SKM-1 treated with dmso at 0.1 percent for 144 hours (cell line): ENCODE data around the gene LDB2.

Source experiments
- DNase-seq: peaks from one replicate; lab custom pipeline; 2025; ENCODE audit not compliant: unreplicated experiment; lab: John Stamatoyannopoulos, UW

The LDB2 gene

DNA sequence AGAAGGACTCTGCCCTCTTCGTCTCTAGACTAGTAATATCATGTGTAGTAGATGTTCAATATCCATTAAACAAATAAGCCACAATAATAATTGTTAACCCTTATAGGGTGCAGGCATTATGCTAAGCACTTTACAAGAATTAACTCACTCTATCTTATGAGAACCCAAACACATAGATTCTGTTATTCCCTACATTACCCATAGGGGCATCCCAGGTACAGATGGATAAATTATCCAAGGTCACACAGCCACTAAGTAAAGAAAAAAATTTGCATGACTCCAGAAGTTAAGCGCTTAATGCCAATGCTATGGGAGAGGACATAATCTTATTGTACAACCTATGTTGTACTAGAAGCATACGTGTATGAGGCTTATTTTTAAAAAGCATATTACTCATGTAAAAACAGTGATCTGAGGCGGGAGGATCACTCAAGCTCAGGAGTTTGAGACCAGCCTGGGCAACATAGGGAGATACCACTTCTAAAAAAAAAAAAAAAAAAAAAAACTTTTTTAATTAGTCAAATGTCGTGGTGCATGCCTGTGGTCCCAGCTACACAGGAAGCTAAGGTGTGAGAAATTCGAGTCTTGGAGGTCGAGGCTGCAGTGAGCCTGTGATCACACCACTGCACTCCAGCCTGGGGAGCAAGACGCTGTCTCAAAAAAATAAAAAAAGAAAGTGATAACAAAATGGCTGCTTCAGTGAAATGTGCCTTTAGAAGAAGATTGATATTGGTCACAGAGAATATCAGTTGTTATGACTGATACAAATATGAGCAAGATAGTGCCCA lies 13.6 kb downstream of the LDB2 start:
- no peak for DNase-seq

DNA sequence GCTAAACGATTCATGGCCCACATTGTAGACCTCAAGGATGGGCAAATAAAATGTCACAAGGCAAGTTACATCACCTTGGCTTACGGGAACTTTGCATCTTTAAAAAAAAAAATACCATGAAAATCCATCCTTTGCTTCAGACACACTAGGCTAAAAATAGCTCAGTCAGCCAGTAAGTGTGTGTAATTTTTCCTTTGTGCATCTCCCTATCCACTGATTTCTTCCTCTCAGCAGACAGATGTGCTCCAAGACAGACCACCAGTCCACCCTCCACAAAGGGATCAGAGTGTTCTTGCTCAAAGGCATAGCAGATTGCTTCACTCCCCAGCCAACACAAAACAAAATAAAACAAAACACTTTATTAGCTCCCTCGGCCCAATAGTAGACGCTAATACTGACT lies 14.6 kb downstream of the LDB2 start:
- no peak for DNase-seq

DNA sequence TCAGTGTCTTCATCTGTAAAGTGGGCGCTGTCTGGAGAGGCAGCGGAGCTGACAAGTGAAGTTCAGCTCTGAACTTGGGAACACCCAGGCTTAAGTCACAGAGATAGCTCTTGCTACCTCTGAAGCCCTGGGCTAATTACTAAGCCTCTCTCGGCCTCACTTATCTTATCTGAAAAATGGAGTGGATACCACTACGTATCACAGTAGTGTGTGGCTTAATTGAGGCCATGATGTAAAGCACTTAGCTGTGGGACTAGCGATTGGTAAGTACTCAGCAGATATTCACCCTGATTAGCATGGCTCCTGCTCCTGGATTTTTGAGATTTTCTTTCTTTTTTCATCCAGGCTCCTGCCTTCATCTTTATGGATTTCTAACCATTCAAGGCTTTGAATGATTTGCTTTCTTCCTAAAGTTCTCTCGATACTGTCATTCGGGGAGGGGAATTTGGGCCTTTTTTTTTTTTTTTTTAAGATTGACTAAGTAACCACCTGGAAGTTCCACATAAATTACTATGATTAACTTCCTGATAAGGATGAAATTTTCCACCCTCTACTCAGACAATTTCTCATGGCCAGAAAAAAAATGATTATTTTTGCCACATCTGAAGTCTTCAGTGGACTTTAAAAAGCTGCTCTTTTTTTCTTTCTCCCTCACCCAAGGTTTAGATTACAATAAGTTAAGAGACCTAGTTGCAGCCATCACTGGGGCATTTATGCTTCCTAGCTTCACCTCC lies 17.1 kb downstream of the LDB2 start:
- no peak for DNase-seq

DNA sequence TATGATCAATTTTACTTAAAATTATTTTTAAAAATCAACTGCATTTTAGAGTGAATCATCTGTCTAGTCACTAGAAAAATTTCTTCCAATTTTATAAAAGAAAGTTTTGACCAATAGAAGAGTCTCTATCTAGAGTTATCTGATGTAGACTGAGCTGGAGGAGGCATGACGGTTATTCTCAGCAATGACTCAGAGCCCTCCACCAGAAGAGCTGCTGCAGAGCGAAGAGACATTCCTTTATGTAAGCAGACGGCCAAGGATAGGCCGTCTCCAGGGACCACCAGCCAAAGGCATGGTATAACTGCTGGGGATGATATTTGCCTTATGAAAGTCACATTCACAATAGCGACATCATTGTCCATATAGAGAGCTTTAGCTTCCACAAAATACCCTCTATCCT lies 23.0 kb downstream of the LDB2 start:
- DNase-seq, result no peak

DNA sequence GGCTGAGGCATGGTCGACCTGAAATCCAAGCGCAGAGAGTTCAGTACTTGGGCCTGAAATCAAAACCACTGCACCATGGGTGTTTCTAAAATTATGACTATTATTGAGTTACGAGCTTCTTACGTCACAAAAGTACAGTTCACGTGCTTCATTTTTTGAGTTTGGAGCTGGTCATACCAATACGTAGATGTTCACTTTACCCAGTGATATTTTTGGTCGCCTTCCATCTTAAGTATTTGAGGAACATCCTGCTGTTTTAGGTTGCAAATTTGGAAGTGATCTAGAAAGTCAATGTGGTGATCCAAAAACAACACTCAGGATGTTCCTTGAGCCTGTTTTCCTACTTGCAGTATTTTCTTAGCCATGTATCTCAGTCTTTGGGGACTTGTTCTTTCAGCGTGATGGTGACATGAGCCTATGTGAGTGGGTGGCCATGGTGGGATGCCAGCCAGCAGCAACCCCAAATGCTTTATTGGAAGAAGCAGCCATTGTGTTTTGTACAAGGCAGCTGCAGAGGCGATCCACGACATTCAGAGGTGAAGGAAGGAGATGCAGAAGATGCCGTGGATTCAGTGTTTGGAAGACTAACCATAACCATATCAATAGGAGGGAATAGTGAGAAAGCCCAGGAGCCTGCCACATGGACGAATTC lies 28.7 kb downstream of the LDB2 start:
- DNase-seq, result no peak

DNA sequence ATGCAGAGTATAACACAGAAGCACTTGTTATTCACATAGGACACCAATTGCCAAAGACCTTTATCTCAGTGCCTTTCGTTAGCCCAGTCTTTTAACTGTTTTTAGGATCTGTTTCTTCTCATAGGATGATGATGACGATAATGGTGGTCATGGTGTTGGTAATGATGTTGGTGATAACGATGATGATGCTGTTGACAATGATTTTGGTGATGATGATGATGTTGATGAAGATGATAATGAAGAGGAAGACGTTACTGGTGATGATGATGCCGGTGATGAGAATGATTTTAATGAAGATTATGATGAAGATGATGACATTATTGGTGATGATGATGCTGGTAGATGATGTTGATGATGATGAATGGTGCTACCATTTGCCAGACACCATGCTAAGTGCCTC lies 29.8 kb downstream of the LDB2 start:
- no peak for DNase-seq

DNA sequence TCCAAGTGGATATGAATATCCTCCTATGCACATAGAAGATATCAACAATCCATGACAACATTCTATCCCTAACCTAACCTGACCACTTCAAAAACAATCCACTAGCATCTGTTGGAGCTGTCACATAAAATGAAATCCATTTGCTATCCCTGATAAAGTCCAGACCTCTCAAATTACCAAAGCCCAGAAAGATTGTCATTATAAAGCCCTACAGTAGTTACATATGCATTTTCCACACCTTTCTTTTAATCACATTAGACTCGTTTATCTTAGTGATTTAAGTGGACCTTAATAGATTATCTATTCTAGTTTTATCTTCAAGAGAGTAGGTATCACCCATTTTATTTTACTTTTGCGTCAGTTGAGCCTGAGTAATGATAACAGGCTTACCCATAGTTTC lies 30.6 kb downstream of the LDB2 start:
- no peak for DNase-seq

DNA sequence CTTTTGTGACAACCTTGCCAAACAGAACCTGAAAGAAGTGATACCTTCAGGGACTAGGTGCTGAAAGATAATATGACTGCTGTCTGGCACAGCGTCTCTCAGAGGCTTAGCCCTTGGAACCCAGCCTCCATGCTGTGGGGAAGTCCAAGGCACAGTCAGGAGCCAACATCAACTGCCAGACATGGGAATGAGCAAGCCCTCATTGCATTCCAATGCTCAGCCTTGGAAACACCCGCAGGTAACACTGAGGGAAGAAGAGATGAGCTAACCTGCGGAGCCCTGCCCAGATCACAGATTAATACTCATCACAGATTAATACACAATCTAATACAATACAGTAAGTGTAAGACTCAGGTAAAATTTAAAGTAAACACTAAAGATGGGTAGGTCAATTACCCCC lies 31.5 kb downstream of the LDB2 start:
- no peak for DNase-seq

DNA sequence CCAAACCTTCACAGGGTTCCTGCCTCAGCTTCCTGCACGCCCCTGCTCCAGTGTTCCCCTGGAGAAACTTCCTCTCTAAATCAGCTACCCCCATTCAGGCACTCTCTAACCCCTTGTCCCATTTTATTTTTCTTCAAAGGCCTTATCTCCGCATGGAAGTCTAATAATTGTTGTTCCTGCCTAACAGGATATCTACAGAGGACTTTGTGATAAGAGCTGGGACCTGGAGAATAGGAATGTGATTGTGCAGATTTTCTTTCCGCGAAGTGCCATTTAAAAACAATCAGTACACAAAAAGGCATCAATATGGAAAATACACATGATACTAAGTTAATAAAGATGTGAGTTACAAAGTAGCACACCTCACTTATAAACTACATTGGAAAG lies 32.6 kb downstream of the LDB2 start:
- no peak for DNase-seq

DNA sequence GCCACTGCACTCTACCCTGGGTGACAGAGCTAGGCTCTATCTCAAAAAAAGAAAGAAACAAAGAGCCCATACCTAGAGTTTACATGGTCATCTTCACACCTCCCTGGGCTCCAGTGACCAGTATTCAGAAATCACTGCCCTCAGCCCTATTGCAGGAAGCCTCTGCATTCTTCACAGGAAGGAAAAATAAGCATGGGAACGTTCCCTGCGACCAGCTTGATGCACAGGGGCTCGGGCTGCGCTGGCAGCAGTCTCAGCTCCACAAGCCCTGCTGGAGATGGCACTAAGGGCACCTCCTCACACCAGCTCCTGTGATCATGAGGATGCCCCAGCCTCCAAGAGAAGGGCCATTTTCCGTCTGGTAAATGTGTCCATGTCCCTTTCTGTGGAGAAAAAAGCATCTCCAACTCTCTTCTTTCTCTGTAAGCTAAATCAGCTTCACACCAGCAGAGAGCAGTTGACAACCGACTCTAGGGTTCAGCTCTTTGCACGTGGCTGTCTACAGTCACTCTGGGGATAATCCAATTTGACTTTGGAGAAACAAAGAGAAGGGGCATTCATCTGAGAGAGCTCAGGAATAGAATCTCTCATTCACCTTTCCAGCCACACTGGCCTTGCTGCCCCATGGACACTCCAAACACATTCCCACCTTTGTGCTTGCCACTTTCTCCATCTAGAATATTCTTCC lies 33.1 kb downstream of the LDB2 start:
- no peak for DNase-seq

DNA sequence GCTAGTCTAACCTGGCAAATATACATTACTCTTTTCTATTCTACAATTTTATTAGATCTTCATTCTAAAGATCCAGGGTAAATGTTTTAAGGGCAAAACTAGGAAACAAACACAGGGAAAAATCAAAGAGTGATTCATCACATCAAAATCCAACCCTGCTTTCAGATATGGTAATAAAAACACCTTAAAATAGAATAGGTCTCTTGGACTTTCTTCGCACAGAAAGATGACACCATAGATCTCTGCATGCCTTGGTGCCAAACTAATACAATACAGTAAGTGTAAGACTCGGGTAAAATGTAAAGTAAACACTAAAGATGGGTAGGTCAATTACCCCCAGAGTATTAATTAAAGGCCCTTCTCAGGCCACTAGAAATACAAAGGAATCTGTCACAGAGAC lies 34.2 kb downstream of the LDB2 start:
- DNase-seq, result no peak

DNA sequence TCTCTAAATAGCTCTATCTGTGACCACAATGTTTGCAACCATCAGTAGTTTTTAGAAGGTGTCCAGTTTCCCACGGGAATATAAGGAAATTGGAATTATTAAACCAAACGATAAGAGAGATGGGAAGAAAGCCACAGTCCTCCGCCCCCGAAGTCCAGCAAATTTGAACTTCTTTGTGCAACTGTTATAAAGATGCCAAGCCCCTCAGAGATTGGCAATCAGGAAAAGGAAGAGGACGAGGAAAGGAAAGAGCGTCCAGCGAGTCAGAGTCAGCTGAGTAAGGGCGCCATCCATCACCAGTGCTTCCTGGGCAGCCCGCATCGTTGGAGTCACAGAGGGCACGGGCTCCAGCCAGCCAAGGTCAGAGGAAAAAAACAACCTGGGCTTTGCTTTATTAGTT lies 35.7 kb downstream of the LDB2 start:
- DNase-seq, result no peak

DNA sequence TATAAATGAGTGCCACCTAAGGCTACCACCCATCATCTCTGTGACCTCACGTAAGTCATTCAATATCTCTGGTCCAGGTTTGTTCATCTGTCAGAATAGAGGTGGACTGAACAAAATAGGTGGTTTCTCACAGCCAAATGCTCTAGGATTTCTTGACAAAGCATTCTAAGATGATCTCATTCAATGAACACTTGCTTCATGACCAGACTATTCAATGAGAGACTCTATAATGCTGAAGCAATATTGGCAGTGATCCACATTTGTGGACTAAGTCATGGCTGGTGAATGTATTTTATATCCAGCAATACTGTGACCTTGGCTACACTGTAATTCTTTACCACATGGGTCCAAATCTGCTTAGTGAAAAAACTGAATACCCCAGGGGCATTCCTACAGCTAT lies 37.9 kb downstream of the LDB2 start:
- no peak for DNase-seq

DNA sequence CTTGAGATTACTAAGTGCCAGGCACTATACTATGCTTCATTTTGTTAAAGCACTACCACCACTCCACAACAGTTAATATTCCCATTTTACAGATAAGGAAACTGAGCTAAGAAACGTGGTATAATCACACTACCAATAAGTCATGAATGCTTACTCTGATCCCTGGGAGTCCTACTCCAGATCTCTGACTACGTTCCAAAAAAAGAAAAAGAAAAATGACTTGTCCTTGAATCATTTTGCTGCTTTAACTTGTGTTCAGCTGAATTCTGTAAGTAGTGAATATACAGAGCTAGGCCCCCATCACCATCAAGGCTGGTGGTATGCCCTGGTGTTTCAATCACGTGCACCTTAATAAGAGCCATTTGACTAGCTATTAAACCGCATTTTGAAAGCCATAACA lies 39.4 kb downstream of the LDB2 start:
- DNase-seq, result no peak

DNA sequence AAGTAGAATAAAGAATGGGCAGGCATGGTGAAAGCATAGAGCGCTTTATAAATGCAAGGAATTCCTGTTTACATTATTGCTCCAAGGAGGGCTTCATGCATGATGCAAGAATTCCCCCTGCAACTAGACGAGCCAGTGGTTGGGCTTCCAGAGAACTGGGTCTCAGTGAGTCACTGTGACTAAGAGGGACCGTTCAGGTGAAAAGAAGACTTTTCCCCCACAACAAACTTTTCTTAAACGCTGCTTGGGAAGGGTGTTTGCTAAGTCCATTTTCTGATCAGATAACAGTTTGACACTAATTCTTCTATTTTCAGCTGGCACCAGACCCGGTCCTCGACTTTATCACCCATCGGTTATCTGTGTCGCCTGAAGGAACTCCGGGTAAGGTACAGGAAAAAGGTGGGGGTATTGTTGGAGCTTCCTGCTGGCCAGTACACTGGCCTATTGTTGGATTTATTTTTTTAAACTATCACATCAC lies 40.1 kb downstream of the LDB2 start:
- no peak for DNase-seq

DNA sequence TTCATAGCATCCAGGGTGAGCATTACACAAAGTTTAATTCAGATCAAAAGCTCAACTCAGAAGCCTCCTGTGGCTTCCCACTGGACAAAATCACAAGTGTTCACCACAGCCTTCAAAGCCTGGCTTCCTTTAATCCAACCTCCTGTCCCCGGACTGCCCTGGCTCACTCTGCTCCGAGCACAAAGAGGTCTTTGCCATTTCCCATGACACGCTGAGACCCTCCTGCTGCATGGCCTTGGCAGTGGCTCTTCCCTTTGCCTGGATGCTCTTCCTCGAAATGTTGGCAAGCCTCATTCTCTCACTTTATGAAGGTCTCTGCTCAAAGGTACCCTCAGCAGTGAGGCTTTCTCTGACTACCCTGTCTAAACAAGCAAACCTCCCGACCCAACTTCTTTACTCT lies 41.0 kb downstream of the LDB2 start:
- DNase-seq, result no peak

DNA sequence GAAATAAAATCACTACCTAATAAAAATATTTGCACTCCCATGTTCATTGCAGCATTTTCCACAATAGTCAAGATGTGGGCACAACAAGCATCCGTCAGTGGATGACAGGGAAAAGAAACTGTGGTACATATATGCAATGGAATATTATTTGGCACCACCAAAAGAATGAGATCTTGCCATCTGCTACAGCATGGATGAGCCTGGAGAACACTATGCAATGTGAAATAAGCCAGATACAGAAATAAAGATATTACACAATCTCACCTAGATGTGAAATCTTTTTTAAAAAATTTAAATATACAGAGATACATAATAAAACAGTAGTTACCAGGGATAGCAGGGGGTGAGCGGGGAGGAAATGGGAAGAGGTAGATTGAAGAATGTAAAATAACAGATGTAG lies 44.8 kb downstream of the LDB2 start:
- DNase-seq, result no peak

DNA sequence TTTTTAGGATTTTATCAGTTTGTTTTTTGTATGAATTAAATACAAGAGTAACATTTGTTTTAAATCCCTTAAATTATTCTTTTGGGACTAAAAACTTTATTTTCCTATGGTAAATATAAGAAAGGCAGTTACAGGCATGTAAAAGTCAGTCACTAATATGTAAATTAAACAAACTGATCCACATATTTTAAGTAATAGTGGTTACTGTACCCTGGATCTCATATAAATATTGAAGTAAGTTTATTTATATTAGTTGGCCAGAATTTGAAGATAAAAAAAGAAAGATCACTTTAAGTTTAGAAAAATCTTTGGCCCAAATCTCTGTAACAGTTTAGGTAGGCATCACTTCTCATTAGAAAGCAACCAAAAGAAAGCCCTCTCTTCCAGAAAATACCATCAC lies 45.8 kb downstream of the LDB2 start:
- DNase-seq, result no peak

DNA sequence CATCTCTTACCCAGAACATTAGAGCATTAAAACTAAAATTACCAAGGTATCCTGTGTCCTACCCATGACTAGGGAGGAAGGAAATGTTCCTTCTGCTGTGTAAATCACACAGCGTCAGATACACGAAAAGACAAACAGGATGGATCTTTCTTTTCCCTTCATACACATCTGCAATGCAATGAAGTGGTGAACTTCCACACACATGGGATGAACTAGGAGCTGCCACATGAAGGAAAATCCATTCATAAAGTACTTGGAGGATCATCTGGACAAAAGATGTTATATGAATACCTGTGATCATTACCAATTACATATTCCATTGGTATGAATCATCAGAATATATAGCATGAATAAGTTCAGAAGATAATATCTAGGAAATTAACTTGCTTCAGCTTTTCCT lies 46.2 kb downstream of the LDB2 start:
- DNase-seq, result no peak

DNA sequence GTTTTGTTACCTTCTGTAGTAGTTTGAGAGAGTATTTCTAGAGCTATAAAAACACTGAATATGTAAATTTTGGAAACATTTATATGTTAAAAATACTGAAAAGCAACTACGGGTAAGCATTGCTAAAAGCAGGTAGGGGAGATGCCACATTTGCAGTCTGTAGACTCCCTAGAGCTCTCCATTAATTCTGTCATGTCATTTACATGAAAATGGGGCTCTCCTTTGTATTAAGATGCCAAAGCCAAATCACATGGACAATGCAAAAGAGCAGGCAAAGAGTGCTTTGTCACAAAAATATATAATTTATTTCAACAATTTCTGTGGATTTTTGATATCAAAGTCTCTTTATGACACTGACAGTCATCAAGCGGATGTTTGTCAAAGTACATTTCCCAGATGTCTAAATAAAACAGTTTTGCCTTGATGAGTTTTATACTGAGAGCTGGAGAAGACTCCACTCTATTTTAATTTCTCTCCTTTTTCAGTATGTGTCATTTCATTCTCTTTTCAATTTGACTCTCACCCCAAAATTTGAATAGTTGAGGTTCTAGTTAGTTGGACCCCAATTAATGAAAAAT lies 51.8 kb downstream of the LDB2 start:
- no peak for DNase-seq
